Measurements from ENCODE around the gene ZNF576.

Gene ZNF576

DNA sequence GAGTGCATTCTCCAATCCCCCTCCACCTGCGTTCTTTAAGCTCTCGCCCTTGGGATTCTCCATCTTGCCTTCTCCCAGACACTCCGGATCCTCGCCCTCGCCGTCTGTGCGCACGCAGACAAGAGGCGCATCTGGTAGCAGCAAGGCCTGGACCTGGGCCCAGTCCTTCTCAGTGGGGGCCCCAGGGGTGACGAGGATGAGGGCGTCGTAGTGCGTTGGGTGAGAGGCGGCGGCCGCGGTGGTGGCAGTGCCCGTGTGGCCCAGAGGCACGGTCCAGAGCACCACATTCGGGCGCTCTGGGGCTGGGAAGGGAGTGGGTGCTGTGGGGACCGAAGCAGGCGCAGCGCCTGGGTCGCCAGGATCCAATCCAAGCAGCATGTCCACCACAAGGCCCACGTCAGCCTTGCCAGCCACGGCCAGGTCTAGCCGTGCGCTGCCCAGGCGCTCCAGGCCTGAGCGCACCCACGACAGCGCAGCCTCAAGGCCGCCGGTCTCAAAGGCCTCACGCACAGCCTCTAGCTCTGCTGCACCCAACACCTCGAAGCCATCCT, 3.5 kb upstream of the ZNF576 start:
- peak overlapping the region in 1 of 2 donors; percentile 30 for H3K4me3 ChIP-seq (ENCODE audit: low read length in 2 of 2)
- no CpG with 5 or more reads among the region's 37 CpGs for WGBS, 2 donors (ENCODE audit: extremely low coverage in 2 of 2, insufficient read length in 2 of 2, insufficient replicate concordance in 1 of 2)

DNA sequence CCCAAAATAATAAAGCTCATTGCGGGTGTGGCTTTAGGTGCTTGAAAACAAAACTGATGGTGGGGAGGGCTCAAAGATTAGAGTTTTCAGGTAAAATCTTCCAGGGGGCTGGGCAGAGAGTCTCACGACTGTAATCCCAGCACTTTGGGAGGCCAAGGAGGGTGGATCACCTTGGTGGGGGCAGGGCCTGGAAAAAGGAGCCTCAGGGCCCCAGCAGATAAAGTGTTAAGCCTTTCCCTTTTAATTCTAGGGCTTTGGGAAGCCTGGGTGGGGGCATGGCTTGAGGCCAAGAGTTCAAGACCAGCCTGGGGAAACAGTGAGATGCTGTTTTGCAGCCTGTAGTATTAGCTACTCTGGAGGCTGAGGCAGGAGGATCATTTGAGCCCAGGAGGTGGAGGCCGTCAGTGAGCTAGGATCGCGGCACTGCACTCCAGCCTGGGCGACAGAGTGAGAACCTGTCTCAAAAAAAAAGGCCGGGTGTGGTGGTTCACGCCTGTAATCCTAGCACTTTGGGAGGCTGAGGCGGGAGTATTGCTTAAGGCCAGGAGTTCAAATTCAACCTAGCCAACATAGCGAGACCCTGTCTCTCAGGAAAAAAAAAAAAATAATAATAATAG, 2.2 kb upstream of the ZNF576 start:
- H3K14ac ChIP-seq (ENCODE audit: low read length) = no peak overlapping the region
- no peak overlapping the region for H4K91ac ChIP-seq (ENCODE audit: low read depth, low read length, poor library complexity)
- H3K4ac ChIP-seq (ENCODE audit: low read length) = no peak overlapping the region
- DNase-seq (ENCODE audit: low spot score) = no peak
- no peak overlapping the region for H2BK12ac ChIP-seq (ENCODE audit: low read length)
- H2AK5ac ChIP-seq (ENCODE audit: low read depth, low read length) = no peak overlapping the region
- H3K4me1 ChIP-seq (ENCODE audit: control insufficient read depth in 2 of 2, insufficient read depth in 1 of 2, low read depth in 1 of 2, low read length in 2 of 2) = peaks cover 7 to 8% of the 10 kb centered on the region in 2 donors
- H3K9me3 ChIP-seq (replicated peaks in 1 of 2; ENCODE audit: control insufficient read depth in 2 of 2, insufficient read depth in 1 of 2, low read depth in 1 of 2, low read length in 2 of 2) = no peaks in the 10 kb centered on the region
- H2BK5ac ChIP-seq (ENCODE audit: low read length) = no peak overlapping the region
- H2AFZ ChIP-seq (ENCODE audit: low read length) = no peak overlapping the region
- peak overlapping the region in 1 of 2 donors; percentile 60 for H3K4me3 ChIP-seq (ENCODE audit: low read length in 2 of 2)
- H4K8ac ChIP-seq (ENCODE audit: low read depth, low read length) = no peak overlapping the region
- H3K36me3 ChIP-seq (replicated peaks in 1 of 2; ENCODE audit: control insufficient read depth in 2 of 2, insufficient read depth in 2 of 2, low read length in 2 of 2) = peaks cover 29 to 68% of the 10 kb centered on the region in 2 donors
- no peak overlapping the region for H2BK120ac ChIP-seq (ENCODE audit: low read depth, low read length)
- WGBS, 2 donors (ENCODE audit: extremely low coverage in 2 of 2, insufficient read length in 2 of 2, insufficient replicate concordance in 1 of 2) = no CpG with 5 or more reads among the region's 10 CpGs
- no peak overlapping the region for H3K9ac ChIP-seq (ENCODE audit: low read depth, low read length, poor library complexity)
- no peaks in the 10 kb centered on the region for H3K27me3 ChIP-seq (ENCODE audit: control insufficient read depth in 3 of 3, insufficient read depth in 3 of 3, low read depth in 1 of 3, low read length in 3 of 3)
- no peak overlapping the region for H3K27ac ChIP-seq (replicated peaks; ENCODE audit: low read length)
- H3K23ac ChIP-seq (ENCODE audit: low read depth, low read length, poor library complexity) = no peak overlapping the region
- H3K79me1 ChIP-seq (ENCODE audit: low read depth, low read length) = peaks cover 17% of the 10 kb centered on the region
- no peak overlapping the region for H2BK15ac ChIP-seq (ENCODE audit: low read length)
- no peak overlapping the region for H3K4me2 ChIP-seq (ENCODE audit: insufficient read depth, low read length, poor library complexity, severe bottlenecking)
- no peak overlapping the region for H3K18ac ChIP-seq (ENCODE audit: low read length)

More for the DNA sequence above, 3.5 kb upstream of the ZNF576 start:
- DNase-seq (ENCODE audit: low spot score) = no peak
- no peak overlapping the region for H3K4ac ChIP-seq (ENCODE audit: low read length)
- H4K8ac ChIP-seq (ENCODE audit: low read depth, low read length) = no peak overlapping the region
- H3K18ac ChIP-seq (ENCODE audit: low read length) = peak overlapping the region; percentile 33
- no peak overlapping the region for H2AK5ac ChIP-seq (ENCODE audit: low read depth, low read length)
- H2BK15ac ChIP-seq (ENCODE audit: low read length) = no peak overlapping the region
- peaks cover 7 to 8% of the 10 kb centered on the region in 2 donors for H3K4me1 ChIP-seq (ENCODE audit: control insufficient read depth in 2 of 2, insufficient read depth in 1 of 2, low read depth in 1 of 2, low read length in 2 of 2)
- no peak overlapping the region for H3K14ac ChIP-seq (ENCODE audit: low read length)
- no peak overlapping the region for H2AFZ ChIP-seq (ENCODE audit: low read length)
- H3K27ac ChIP-seq (replicated peaks; ENCODE audit: low read length) = no peak overlapping the region
- no peaks in the 10 kb centered on the region for H3K27me3 ChIP-seq (ENCODE audit: control insufficient read depth in 3 of 3, insufficient read depth in 3 of 3, low read depth in 1 of 3, low read length in 3 of 3)
- H3K9ac ChIP-seq (ENCODE audit: low read depth, low read length, poor library complexity) = peak overlapping the region; percentile 46
- H2BK12ac ChIP-seq (ENCODE audit: low read length) = no peak overlapping the region
- H3K36me3 ChIP-seq (replicated peaks in 1 of 2; ENCODE audit: control insufficient read depth in 2 of 2, insufficient read depth in 2 of 2, low read length in 2 of 2) = peaks cover 30 to 62% of the 10 kb centered on the region in 2 donors
- peak overlapping the region; percentile 45 for H3K23ac ChIP-seq (ENCODE audit: low read depth, low read length, poor library complexity)
- H2BK5ac ChIP-seq (ENCODE audit: low read length) = no peak overlapping the region
- no peak overlapping the region for H3K4me2 ChIP-seq (ENCODE audit: insufficient read depth, low read length, poor library complexity, severe bottlenecking)
- no peak overlapping the region for H4K91ac ChIP-seq (ENCODE audit: low read depth, low read length, poor library complexity)
- peaks cover 17% of the 10 kb centered on the region for H3K79me1 ChIP-seq (ENCODE audit: low read depth, low read length)
- H3K9me3 ChIP-seq (replicated peaks in 1 of 2; ENCODE audit: control insufficient read depth in 2 of 2, insufficient read depth in 1 of 2, low read depth in 1 of 2, low read length in 2 of 2) = no peaks in the 10 kb centered on the region
- no peak overlapping the region for H2BK120ac ChIP-seq (ENCODE audit: low read depth, low read length)

DNA sequence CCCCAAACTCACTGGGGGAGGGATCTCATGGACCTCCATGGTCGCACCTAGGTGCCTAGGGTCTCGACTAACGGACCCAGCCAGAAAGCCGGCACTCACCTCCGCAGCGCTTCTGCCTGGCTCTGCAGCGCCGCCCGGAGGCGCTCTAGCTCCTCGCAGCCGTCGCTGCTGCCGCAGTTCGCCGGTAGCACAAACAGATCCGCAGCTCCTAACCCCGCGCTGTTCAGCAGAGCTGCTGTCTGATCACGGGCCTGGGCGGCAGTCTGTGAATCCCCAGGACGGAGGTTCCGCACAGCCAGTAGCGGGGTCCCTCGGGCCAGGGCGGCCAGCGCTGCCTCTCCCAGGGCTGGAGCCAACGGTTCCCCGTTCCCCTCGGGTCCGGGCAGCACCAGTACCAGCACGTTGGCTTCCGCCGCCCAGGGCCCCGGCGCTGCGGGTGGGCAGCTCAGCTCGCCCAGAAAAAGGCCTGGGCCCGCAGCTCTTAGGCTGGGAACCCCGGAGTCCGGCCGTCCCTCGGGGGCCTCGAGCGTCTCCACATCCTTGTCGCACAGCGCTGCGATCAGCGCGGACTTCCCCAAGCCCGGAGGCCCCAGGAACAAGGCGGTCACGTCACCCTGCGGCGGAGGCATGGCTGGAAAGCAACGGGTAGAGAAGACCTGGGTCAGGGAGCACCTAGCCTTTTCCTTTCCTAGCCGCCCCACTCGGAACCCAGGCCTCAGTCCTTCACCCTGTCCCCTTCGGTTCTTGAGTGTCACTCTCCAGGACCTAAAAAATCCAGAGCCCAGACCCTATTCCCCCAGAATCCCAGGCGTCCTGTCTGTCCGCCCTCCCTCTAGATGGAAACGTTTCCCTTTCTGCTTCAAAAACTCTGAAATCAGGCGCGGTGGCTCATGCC, 1.4 kb upstream of the ZNF576 start:
- no peak overlapping the region for H2BK120ac ChIP-seq (ENCODE audit: low read depth, low read length)
- H3K9ac ChIP-seq (ENCODE audit: low read depth, low read length, poor library complexity) = peak overlapping the region; percentile 96
- H3K4me3 ChIP-seq (ENCODE audit: low read length in 2 of 2) = peak overlapping the region; percentile 60 to 83
- H3K9me3 ChIP-seq (replicated peaks in 1 of 2; ENCODE audit: control insufficient read depth in 2 of 2, insufficient read depth in 1 of 2, low read depth in 1 of 2, low read length in 2 of 2) = no peaks in the 10 kb centered on the region
- peak overlapping the region; percentile 72 for H2AFZ ChIP-seq (ENCODE audit: low read length)
- DNase-seq (ENCODE audit: low spot score) = peak; percentile 53
- peak overlapping the region; percentile 45 for H3K18ac ChIP-seq (ENCODE audit: low read length)
- no peak overlapping the region for H2BK15ac ChIP-seq (ENCODE audit: low read length)
- peak overlapping the region; percentile 88 for H3K4me2 ChIP-seq (ENCODE audit: insufficient read depth, low read length, poor library complexity, severe bottlenecking)
- H3K79me1 ChIP-seq (ENCODE audit: low read depth, low read length) = peaks cover 17% of the 10 kb centered on the region
- H3K4ac ChIP-seq (ENCODE audit: low read length) = no peak overlapping the region
- no peak overlapping the region for H3K27ac ChIP-seq (replicated peaks; ENCODE audit: low read length)
- H2BK5ac ChIP-seq (ENCODE audit: low read length) = peak overlapping the region; percentile 42
- peak overlapping the region; percentile 91 for H3K14ac ChIP-seq (ENCODE audit: low read length)
- no CpG with 5 or more reads among the region's 64 CpGs for WGBS, 2 donors (ENCODE audit: extremely low coverage in 2 of 2, insufficient read length in 2 of 2, insufficient replicate concordance in 1 of 2)
- H3K23ac ChIP-seq (ENCODE audit: low read depth, low read length, poor library complexity) = peak overlapping the region; percentile 56
- peaks cover 7 to 8% of the 10 kb centered on the region in 2 donors for H3K4me1 ChIP-seq (ENCODE audit: control insufficient read depth in 2 of 2, insufficient read depth in 1 of 2, low read depth in 1 of 2, low read length in 2 of 2)
- H3K27me3 ChIP-seq (ENCODE audit: control insufficient read depth in 3 of 3, insufficient read depth in 3 of 3, low read depth in 1 of 3, low read length in 3 of 3) = no peaks in the 10 kb centered on the region
- H3K36me3 ChIP-seq (replicated peaks in 1 of 2; ENCODE audit: control insufficient read depth in 2 of 2, insufficient read depth in 2 of 2, low read length in 2 of 2) = peaks cover 31 to 68% of the 10 kb centered on the region in 2 donors
- no peak overlapping the region for H4K8ac ChIP-seq (ENCODE audit: low read depth, low read length)
- H2BK12ac ChIP-seq (ENCODE audit: low read length) = no peak overlapping the region
- H2AK5ac ChIP-seq (ENCODE audit: low read depth, low read length) = peak overlapping the region; percentile 44
- H4K91ac ChIP-seq (ENCODE audit: low read depth, low read length, poor library complexity) = no peak overlapping the region

DNA sequence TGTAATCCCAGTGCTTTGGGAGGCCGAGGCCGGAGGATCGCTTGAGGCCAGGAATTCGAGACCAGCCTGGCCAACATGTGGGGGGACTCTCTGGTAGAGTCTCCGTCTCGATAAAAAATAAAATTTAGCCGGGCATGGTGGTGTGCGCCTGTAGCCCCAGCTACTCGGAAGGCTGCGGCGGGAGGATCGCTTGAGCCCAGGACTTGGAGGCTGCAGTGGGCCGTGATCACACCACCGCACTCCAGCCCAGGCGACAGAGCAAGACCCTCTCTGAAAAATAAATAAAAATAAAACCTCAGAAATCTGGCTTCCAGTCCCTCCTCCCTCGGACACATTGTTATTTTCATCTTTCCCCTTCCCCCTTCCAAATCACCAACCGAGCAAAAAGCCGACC, 793 bp upstream of the ZNF576 start:
- WGBS, 2 donors (ENCODE audit: extremely low coverage in 2 of 2, insufficient read length in 2 of 2, insufficient replicate concordance in 1 of 2) = no CpG with 5 or more reads among the region's 18 CpGs
- H3K18ac ChIP-seq (ENCODE audit: low read length) = peak overlapping the region; percentile 74
- H3K14ac ChIP-seq (ENCODE audit: low read length) = no peak overlapping the region
- no peaks in the 10 kb centered on the region for H3K27me3 ChIP-seq (ENCODE audit: control insufficient read depth in 3 of 3, insufficient read depth in 3 of 3, low read depth in 1 of 3, low read length in 3 of 3)
- no peak overlapping the region for H2BK15ac ChIP-seq (ENCODE audit: low read length)
- H2BK120ac ChIP-seq (ENCODE audit: low read depth, low read length) = no peak overlapping the region
- no peaks in the 10 kb centered on the region for H3K9me3 ChIP-seq (replicated peaks in 1 of 2; ENCODE audit: control insufficient read depth in 2 of 2, insufficient read depth in 1 of 2, low read depth in 1 of 2, low read length in 2 of 2)
- peak overlapping the region; percentile 80 for H3K9ac ChIP-seq (ENCODE audit: low read depth, low read length, poor library complexity)
- H2BK12ac ChIP-seq (ENCODE audit: low read length) = no peak overlapping the region
- no peak overlapping the region for H2AK5ac ChIP-seq (ENCODE audit: low read depth, low read length)
- DNase-seq (ENCODE audit: low spot score) = no peak
- peak overlapping the region; percentile 72 for H2AFZ ChIP-seq (ENCODE audit: low read length)
- no peak overlapping the region for H4K91ac ChIP-seq (ENCODE audit: low read depth, low read length, poor library complexity)
- H3K4ac ChIP-seq (ENCODE audit: low read length) = no peak overlapping the region
- H3K4me3 ChIP-seq (ENCODE audit: low read length in 2 of 2) = peak overlapping the region; percentile 60 to 83
- no peak overlapping the region for H4K8ac ChIP-seq (ENCODE audit: low read depth, low read length)
- H3K36me3 ChIP-seq (replicated peaks in 1 of 2; ENCODE audit: control insufficient read depth in 2 of 2, insufficient read depth in 2 of 2, low read length in 2 of 2) = peaks cover 29 to 67% of the 10 kb centered on the region in 2 donors
- H3K23ac ChIP-seq (ENCODE audit: low read depth, low read length, poor library complexity) = peak overlapping the region; percentile 56
- H3K4me2 ChIP-seq (ENCODE audit: insufficient read depth, low read length, poor library complexity, severe bottlenecking) = peak overlapping the region; percentile 88
- H3K79me1 ChIP-seq (ENCODE audit: low read depth, low read length) = peaks cover 17% of the 10 kb centered on the region
- H3K4me1 ChIP-seq (ENCODE audit: control insufficient read depth in 2 of 2, insufficient read depth in 1 of 2, low read depth in 1 of 2, low read length in 2 of 2) = peaks cover 7 to 8% of the 10 kb centered on the region in 2 donors
- peak overlapping the region; percentile 42 for H2BK5ac ChIP-seq (ENCODE audit: low read length)
- no peak overlapping the region for H3K27ac ChIP-seq (replicated peaks; ENCODE audit: low read length)
